Fibroblast of skin of left biceps (primary cell): ENCODE measurements around the gene PTPRT.

ENCODE experiments used
- DNase-seq, 2 experiments: peaks; one replicate each; pipeline ENCODE4 v3.0.0-alpha.2; 2013; ENCODE audit warnings: low read depth in 2 of 2

Gene PTPRT

GRCh38 chr20:43123180-43123579 lies 66.5 kb downstream of the PTPRT start:
- no peak for DNase-seq

GRCh38 chr20:43119720-43120119 lies 70.0 kb downstream of the PTPRT start:
- DNase-seq = no peak

- no peak for DNase-seq
These were observed 87.3 kb downstream of the PTPRT start for GRCh38 chr20:43102394-43102793.

GRCh38 chr20:43096931-43097260 lies 92.8 kb downstream of the PTPRT start:
- DNase-seq = no peak

GRCh38 chr20:43096126-43096930 lies 93.4 kb downstream of the PTPRT start:
- no peak for DNase-seq

- no peak for DNase-seq
These were observed 94.7 kb downstream of the PTPRT start for GRCh38 chr20:43095034-43095433.

GRCh38 chr20:43092386-43093088 lies 97.2 kb downstream of the PTPRT start:
- no peak for DNase-seq

- DNase-seq = no peak
These were observed 121.2 kb downstream of the PTPRT start for GRCh38 chr20:43068482-43068881.

- DNase-seq = no peak
These were observed 123.6 kb downstream of the PTPRT start for GRCh38 chr20:43066125-43066524.

GRCh38 chr20:43065299-43065698 lies 124.4 kb downstream of the PTPRT start:
- DNase-seq = no peak

GRCh38 chr20:43058077-43058476 lies 131.6 kb downstream of the PTPRT start:
- no peak for DNase-seq

GRCh38 chr20:43057317-43057716 lies 132.4 kb downstream of the PTPRT start:
- DNase-seq = no peak

GRCh38 chr20:43055181-43055884 lies 134.4 kb downstream of the PTPRT start:
- DNase-seq = no peak

- no peak for DNase-seq
These were observed 137.2 kb downstream of the PTPRT start for GRCh38 chr20:43052532-43052931.

- DNase-seq = no peak
These were observed 142.7 kb downstream of the PTPRT start for GRCh38 chr20:43046966-43047365.

GRCh38 chr20:43043887-43044286 lies 145.8 kb downstream of the PTPRT start:
- DNase-seq = no peak

- DNase-seq = no peak
These were observed 149.3 kb downstream of the PTPRT start for GRCh38 chr20:43040427-43040826.

- no peak for DNase-seq
These were observed 151.9 kb downstream of the PTPRT start for GRCh38 chr20:43037605-43038309.

GRCh38 chr20:43034981-43035724 lies 154.6 kb downstream of the PTPRT start:
- DNase-seq = no peak

GRCh38 chr20:43032459-43032858 lies 157.2 kb downstream of the PTPRT start:
- no peak for DNase-seq

GRCh38 chr20:43029176-43029575 lies 160.5 kb downstream of the PTPRT start:
- no peak for DNase-seq
